ENCODE measurements around the gene METTL8.

- TF ChIP-seq CTCF (IDR thresholded peaks at IDR 0.05), result no peak
- TF ChIP-seq POLR2AphosphoS5 (IDR thresholded peaks at IDR 0.05), result no peak
- no peak for TF ChIP-seq EP300 (IDR thresholded peaks at IDR 0.05)
Observed at GRCh38 chr2:171287611-171288010, 146.2 kb downstream of the METTL8 start.

Data from esophagus muscularis mucosa (tissue), 4 donors.